IPS-18c (cell line): Measurements from ENCODE around the gene EEF1AKMT3.

Source experiments
- H3K4me3 ChIP-seq: 2 replicates; pipeline ENCODE4 v1.7.0; 2013; ENCODE audit warnings: low read depth, mild to moderate bottlenecking, low read length, moderate library complexity; ENCODE audit not compliant: insufficient read depth
- H3K9me3 ChIP-seq: one replicate; pipeline ENCODE4 v1.6.1; 2013; ENCODE audit warnings: mild to moderate bottlenecking, low read length, moderate library complexity; ENCODE audit not compliant: control insufficient read depth, insufficient read depth

The EEF1AKMT3 gene

GRCh38 chr12:57795354-57795753 is 22.9 kb downstream of the EEF1AKMT3 start:
- Histone ChIP-seq H3K4me3 (no peak overlapping the region), H3K9me3 (no peaks in the 10 kb centered on the region)

DNA sequence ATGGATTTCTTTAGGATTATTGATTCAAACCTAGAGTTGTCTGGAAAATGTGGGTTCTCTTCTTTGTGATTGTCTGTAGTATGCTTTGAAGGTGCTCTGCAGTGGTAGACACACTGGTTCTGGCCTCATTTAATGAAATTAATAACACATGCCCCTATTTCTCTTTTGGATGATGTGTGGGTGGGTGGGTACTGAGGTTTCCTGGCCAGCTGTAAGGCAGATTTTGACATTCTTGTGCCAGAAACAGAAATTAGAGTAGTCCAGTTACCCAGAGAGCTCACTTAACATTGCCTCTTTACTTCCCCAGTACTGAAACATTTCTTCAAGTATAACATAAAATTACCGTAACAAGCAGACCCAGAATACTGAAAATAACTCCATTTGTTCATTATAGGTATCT is 24.6 kb downstream of the EEF1AKMT3 start:
- Histone ChIP-seq H3K9me3 (no peaks in the 10 kb centered on the region), H3K4me3 (no peak overlapping the region)

DNA sequence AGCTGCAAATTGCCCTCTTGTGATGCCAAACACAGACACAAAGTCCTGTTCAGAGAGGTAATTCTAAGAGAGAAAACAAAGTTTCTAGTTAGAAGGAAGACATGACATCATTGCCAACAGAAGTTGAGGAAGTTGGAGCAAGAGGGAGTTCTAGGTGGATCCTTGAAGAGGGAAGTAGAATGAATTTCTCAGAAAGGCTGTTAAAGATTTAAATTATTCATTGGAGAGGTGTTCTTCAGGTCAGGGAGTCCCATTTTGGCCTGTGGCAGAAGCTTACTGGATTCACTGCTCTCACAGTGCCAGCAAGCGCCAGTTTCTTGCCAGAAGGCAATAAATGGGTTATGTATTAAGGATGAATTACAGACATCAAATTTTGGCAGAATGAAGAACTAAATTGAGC is 25.5 kb downstream of the EEF1AKMT3 start:
- Histone ChIP-seq H3K9me3 (no peaks in the 10 kb centered on the region), H3K4me3 (no peak overlapping the region)

DNA sequence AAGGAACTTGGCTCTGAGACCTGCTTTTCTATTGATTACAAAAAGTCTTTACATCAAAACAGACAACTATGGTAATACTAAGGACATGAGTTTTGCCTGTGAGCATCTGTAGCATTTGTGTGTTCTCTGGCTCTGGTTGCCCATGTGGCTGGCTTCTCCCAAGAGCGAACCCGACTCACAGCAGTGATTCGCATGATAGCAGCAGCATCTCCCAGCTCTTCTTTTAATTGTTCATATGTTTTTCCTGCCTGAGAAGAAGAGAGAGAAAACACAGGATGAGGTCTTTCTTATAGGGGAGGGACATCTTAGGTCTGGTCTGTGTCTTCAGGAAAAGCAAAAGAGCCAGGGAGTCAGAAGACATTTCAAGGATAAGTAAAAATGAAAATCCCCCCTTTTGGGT is 28.6 kb downstream of the EEF1AKMT3 start:
- no peak overlapping the region for H3K4me3 ChIP-seq
- no peaks in the 10 kb centered on the region for H3K9me3 ChIP-seq

DNA sequence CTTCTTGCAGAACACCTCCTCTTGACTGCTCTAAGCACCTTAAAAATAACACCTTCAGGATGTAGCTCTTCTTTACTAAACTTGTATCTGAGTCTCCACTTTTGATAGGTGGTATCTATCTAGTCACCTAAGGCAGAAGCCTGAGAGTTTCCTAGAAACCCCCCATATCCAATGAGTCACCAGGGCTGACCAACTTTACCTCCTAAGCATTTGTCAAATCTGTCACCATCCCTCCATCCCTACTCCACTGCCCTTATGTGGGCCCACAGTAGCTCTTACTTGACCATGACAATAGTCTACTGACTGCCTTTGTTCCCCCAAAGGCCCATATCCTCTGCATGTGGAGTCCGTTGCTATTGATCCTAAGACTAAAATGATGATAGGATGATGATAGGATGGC is 30.2 kb downstream of the EEF1AKMT3 start:
- Histone ChIP-seq H3K4me3 (no peak overlapping the region), H3K9me3 (no peaks in the 10 kb centered on the region)

DNA sequence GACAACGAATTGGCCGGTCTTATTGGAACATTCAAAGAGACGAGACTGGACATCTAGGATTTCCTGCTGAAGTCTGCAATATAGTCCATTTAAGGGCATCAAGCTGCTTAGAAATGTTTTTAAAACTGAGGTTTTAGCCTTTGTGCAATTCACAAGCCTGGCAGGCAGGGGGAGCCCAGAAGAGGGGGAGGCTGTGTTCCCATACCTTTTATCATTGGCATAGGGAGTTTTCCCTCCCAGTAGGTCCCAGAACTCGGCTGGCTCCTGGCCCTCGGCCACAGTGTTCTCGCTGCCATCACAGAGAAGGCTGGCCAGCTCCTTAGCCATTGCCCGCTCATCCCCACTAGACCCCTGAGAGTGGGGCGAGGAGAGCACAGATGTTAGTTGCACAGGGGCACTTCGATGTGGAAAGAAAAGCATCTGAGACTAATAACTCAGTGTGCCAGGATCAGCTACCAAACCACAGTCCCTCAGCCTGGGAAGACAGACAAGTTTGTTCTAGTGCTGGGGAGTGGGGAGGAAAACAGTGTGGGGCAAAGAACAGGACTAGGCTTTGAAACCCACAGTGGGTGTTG is 31.0 kb downstream of the EEF1AKMT3 start:
- Histone ChIP-seq H3K9me3 (no peaks in the 10 kb centered on the region), H3K4me3 (no peak overlapping the region)

- Histone ChIP-seq H3K4me3 (no peak overlapping the region), H3K9me3 (no peaks in the 10 kb centered on the region)
Measured at GRCh38 chr12:57806677-57807076, 34.3 kb downstream of the EEF1AKMT3 start.

GRCh38 chr12:57807285-57807684 is 34.9 kb downstream of the EEF1AKMT3 start:
- no peaks in the 10 kb centered on the region for H3K9me3 ChIP-seq
- no peak overlapping the region for H3K4me3 ChIP-seq

DNA sequence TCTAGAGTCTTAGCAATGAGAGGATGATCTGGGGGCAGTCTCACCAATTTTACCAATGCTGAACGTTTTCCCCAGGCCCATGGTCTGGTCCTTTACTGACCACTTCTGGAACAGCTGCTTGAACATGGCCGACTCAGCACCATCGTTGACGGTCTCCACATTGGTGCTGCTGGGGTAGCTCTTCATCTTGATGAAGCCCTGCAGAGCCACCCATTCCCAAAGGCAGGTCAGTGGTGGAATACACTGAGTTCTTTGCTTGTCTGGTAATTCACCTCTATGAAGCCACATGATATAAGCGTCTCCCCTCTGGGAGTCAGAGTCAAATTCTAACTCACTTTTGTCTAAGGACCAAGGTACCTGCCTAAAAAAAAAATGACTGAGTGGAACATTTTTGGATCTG is 35.9 kb downstream of the EEF1AKMT3 start:
- Histone ChIP-seq H3K9me3 (no peaks in the 10 kb centered on the region), H3K4me3 (no peak overlapping the region)

DNA sequence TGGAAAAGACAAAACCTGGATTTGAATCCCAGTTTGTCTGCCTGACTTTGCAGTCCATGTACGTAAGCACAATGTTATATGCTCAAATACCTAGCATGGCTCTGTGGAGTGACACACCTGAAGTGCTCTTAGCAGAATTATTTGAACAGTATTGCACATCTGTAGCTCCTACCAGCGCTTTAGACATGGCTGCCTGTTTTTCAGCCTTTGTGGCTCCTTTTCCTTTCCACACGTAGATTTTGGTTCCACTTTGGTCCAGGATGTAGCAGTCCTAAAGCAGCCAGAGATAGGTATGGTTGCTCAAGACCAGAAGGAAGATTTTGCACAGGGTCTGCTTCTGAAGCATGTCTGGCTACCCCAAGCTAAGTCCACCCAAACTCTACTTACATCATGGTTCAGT is 37.0 kb downstream of the EEF1AKMT3 start:
- no peak overlapping the region for H3K4me3 ChIP-seq

DNA sequence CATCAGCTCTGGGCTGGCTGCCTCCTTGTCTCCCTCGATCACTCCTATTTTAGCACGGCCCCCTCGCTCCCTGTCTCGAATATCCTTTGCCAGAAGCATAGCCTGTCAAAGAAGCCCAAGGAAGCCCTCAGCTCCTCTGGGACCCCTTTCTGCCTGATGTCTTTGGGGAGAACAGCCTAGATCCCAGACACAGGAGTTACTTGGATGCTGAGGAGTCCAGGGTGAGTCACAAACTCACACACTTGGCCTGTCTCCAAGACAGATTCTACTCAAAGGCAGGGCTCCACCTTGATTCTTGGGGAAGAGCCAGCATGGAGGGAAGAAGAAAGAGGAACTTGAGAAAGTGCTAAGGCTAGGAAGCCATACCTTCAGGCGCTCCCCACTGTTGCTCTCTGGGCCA is 38.0 kb downstream of the EEF1AKMT3 start:
- Histone ChIP-seq H3K9me3 (no peaks in the 10 kb centered on the region), H3K4me3 (no peak overlapping the region)

More for the DNA sequence above, 37.0 kb downstream of the EEF1AKMT3 start:
- H3K9me3 ChIP-seq: no peaks in the 10 kb centered on the region

- H3K4me3 ChIP-seq: no peak overlapping the region
Measured at GRCh38 chr12:57811028-57811755, 38.8 kb downstream of the EEF1AKMT3 start.

DNA sequence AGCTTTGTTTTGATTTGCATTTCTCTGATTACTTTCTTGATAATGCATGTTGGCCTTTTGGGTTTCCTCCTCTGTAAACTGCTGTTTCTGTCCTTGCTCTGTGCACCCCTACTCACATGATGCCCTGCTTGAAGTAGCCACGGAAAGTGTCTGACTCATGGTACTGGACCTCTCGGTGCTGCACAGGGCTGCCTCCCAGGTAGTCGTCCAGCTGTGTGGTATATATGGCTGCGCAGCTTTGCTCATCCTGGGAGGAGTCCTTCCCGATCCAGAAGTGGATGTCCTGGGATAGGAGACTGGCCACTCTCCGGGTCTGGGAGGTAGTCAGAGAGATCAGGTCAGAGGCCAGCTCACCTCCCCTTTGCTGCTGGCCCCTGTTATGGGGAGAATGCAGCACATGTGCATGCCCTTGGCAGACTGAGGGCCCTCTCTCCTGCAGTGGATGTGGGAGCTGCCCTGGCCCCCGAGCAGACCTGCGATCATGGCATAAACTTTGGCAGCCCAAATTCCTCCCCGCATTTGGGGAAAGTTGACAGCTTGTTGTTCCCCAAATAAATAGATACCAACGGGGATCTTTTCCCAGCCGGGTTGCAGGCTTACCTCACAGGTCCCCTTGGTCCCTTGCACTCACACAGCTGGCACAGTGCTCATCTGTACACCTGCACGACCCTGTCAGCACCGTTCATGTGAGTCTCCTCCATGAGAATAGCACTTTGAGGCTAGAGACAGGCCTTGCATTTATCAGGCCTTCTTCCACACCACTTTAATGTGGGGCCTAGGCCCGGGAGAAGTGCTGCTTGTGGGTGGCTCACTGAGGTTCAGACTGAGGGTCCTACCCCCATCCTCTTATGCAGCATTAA is 40.9 kb downstream of the EEF1AKMT3 start:
- no peaks in the 10 kb centered on the region for H3K9me3 ChIP-seq
- H3K4me3 ChIP-seq: no peak overlapping the region

More at GRCh38 chr12:57811028-57811755, 38.8 kb downstream of the EEF1AKMT3 start:
- H3K9me3 ChIP-seq: no peaks in the 10 kb centered on the region

GRCh38 chr12:57813971-57814772 is 41.8 kb downstream of the EEF1AKMT3 start:
- H3K9me3 ChIP-seq: no peaks in the 10 kb centered on the region
- no peak overlapping the region for H3K4me3 ChIP-seq

DNA sequence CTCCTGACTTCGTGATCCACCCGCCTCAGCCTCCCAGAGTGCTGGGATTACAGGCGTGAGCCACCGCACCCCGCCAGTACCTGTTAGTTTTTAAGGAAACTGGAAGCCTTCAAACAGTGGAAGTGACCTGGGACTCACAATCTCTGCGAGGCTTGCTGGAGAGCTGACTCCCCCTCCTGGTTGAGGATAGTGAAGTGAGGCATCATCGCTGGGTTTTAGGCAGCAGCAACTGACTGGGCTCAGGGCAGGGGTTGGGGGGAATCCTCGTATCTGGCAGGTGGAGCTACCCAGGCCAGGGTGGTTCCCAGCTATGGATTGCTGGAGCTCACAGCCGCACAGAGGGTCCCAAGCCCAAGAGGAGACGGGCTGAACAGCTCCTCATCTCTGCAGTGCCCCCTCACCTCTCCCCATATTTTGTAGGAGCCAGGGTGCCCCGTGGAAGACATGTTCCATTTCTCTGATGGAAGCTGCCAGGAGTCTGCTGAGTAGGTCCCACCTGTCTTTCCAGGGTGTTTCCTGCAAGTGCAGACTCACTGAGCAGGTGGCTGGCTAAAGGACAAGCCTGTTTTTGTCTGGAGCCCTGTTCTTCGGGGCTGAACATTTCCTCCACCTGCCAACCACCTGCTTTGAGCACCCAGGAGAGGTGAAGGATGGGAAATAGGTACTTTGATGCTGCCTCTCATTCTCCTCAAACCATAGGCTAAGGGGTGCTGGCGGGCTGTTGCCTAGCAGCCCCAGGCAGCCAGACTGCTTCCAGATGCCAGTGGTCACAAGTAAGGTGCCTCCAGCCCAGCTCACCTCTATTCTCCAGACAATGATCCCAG is 43.0 kb downstream of the EEF1AKMT3 start:
- Histone ChIP-seq H3K4me3 (no peak overlapping the region), H3K9me3 (no peaks in the 10 kb centered on the region)

DNA sequence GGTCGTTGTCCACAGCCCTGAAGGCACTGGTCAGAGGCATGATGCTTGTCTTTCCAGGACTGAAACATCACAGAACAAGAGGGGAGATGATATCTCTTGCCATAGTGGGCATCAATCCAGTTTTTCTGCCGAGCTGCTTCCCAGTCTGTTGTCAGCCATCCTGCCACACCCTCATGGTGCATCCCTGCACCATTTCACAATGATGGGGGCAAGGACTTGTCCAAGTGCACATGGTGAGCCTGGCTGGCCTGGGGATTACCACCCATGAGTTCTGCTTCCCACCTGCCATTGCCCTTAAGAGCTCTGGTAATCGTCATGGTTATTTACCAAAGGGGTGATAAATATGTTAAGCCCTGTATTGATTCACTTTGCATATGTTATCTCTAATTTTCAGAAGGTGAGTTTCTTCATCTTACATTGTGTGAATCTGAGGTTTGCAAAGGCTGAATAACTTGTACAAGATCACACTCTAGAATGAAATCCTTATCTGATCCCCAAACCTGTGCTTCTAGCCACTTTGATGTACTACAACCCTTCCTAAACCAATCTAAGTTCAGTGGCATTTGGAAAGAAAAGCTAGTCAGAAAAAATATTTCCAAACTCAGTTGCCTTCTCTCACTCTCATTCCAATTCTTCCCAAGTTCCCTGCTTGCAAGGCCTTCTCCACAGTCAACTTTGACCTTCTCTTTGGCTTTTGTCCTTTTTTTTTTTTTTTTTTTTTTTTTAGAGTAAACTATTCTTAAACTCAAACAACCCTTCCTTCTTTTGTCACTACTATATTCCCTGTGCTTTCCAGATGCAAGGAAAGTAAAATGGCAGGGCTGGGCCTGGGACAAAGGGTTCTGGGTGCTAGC is 43.8 kb downstream of the EEF1AKMT3 start:
- Histone ChIP-seq H3K4me3 (no peak overlapping the region), H3K9me3 (no peaks in the 10 kb centered on the region)
